RCC 7860 (cell line): Measurements from ENCODE around the gene THOP1.
"Not testable (repeated sequence)": the region's sequence is repeated elsewhere in the genome, so short reads cannot be mapped to it uniquely, and the experiment has no call there.

ENCODE experiments used
- DNase-seq: peaks from one replicate; pipeline ENCODE4 v3.0.0-alpha.2; 2015; ENCODE audit warnings: low spot score
- FAIRE-seq: peaks from 2 replicates; lab custom pipeline; 2012; peaks lifted over from hg19 to GRCh38; lab: Jason Lieb, UNC

Gene THOP1

GRCh38 chr19:2815191-2815614, 29.9 kb downstream of the THOP1 start:
- FAIRE-seq (no peak), DNase-seq (no peak)

- FAIRE-seq = no peak
- no peak for DNase-seq
These were observed 30.6 kb downstream of the THOP1 start for GRCh38 chr19:2815923-2816322.

GRCh38 chr19:2816641-2817040, 31.3 kb downstream of the THOP1 start:
- DNase-seq (no peak), FAIRE-seq (no peak)

- peak; percentile 4 for DNase-seq
- FAIRE-seq = not testable (repeated sequence)
These were observed 32.0 kb downstream of the THOP1 start for GRCh38 chr19:2817237-2817829.

GRCh38 chr19:2819540-2820111, 34.3 kb downstream of the THOP1 start, which contains the start of gene ZNF554:
TSS of gene ZNF554 (plus strand) at chr19:2819868. CDS start at chr19:2820072, 204 bp downstream.
- DNase-seq = peak; percentile 83
- peak; percentile 23 for FAIRE-seq

- no peak for FAIRE-seq
These were observed 34.9 kb downstream of the THOP1 start for GRCh38 chr19:2820112-2820702.

GRCh38 chr19:2822846-2823245, 37.5 kb downstream of the THOP1 start:
- no peak for FAIRE-seq

More at GRCh38 chr19:2820112-2820702, 34.9 kb downstream of the THOP1 start:
- DNase-seq = no peak

GRCh38 chr19:2823646-2824045, 38.3 kb downstream of the THOP1 start:
- DNase-seq = no peak
- no peak for FAIRE-seq

More at GRCh38 chr19:2822846-2823245, 37.5 kb downstream of the THOP1 start:
- DNase-seq = no peak

- no peak for FAIRE-seq
- no peak for DNase-seq
These were observed 38.8 kb downstream of the THOP1 start for GRCh38 chr19:2824129-2824528.

GRCh38 chr19:2827022-2827421, 41.7 kb downstream of the THOP1 start:
- DNase-seq = no peak
- FAIRE-seq = no peak

GRCh38 chr19:2827840-2828489, 42.7 kb downstream of the THOP1 start:
- DNase-seq (peak; percentile 14), FAIRE-seq (no peak)

- no peak for DNase-seq
- FAIRE-seq = no peak
These were observed 49.1 kb downstream of the THOP1 start for GRCh38 chr19:2834294-2834871.

- FAIRE-seq = no peak
- DNase-seq = no peak
These were observed 52.1 kb downstream of the THOP1 start for GRCh38 chr19:2837430-2837829.

GRCh38 chr19:2840794-2841791, 55.8 kb downstream of the THOP1 start, which contains the start of gene ZNF555:
TSS of gene ZNF555 (plus strand) at chr19:2841475. CDS start at chr19:2841573, 98 bp downstream.
- peak; percentile 97 for DNase-seq
- peak; percentile 91 for FAIRE-seq

GRCh38 chr19:2841855-2842574, 56.7 kb downstream of the THOP1 start:
- FAIRE-seq (no peak), DNase-seq (no peak)

- DNase-seq (no peak), FAIRE-seq (no peak)
These were observed 59.8 kb downstream of the THOP1 start for GRCh38 chr19:2845107-2845506.

GRCh38 chr19:2846180-2846894, 61.0 kb downstream of the THOP1 start:
- DNase-seq (no peak), FAIRE-seq (no peak)

- DNase-seq (no peak), FAIRE-seq (no peak)
These were observed 62.2 kb downstream of the THOP1 start for GRCh38 chr19:2847507-2847906.

- DNase-seq = no peak
These were observed 63.3 kb downstream of the THOP1 start for GRCh38 chr19:2848616-2849015.

More at GRCh38 chr19:2848616-2849015, 63.3 kb downstream of the THOP1 start:
- no peak for FAIRE-seq
